ENCODE results near the gene MSRB3.

DNA sequence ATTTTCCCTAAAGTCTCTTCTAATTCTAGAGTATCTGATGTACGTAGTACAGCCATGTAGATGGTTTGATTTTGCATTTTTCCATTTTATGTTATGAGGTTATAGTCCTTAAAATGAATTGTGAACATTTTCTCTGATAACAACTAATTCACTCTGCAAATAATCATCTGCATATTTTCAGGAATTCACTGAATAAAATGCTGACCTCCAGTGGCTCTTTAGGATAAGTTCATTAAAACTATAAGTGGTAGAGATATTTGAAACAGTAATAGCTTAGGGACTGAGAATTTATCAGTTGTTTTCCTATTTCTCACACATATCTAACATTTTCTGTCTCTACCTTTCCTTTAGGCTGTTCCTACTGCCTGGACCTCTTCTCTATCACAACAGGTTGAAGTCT, 4.4 kb downstream of the MSRB3 start:
- TF ChIP-seq, protein P1, sequence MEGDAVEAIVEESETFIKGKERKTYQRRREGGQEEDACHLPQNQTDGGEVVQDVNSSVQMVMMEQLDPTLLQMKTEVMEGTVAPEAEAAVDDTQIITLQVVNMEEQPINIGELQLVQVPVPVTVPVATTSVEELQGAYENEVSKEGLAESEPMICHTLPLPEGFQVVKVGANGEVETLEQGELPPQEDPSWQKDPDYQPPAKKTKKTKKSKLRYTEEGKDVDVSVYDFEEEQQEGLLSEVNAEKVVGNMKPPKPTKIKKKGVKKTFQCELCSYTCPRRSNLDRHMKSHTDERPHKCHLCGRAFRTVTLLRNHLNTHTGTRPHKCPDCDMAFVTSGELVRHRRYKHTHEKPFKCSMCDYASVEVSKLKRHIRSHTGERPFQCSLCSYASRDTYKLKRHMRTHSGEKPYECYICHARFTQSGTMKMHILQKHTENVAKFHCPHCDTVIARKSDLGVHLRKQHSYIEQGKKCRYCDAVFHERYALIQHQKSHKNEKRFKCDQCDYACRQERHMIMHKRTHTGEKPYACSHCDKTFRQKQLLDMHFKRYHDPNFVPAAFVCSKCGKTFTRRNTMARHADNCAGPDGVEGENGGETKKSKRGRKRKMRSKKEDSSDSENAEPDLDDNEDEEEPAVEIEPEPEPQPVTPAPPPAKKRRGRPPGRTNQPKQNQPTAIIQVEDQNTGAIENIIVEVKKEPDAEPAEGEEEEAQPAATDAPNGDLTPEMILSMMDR (IDR thresholded peaks at IDR 0.05) = no peak
- TF ChIP-seq POLR2AphosphoS5 (IDR thresholded peaks at IDR 0.05; ENCODE audit: insufficient read depth in 1 of 2, low read depth in 1 of 2) = no peak
- no peak for TF ChIP-seq POLR2A (IDR thresholded peaks at IDR 0.05)
